Left ventricle myocardium inferior (tissue), 1 donor: ENCODE data around the gene OPCML. TPM values are rescaled to one million over a fixed set of nuclear protein-coding genes. Genes with fewer than 3 reads are reported as not detected.

ENCODE experiments used
- DNase-seq: peaks from one replicate; pipeline ENCODE4 v3.0.0-alpha.2; 2020
- H3K27ac ChIP-seq: fragments of 200-600 bp; replicated peaks from 2 replicates; pipeline ENCODE4 v1.8.0; 2021
- H3K27me3 ChIP-seq: fragments of 200-600 bp; 2 replicates; pipeline ENCODE4 v1.8.0; 2021; ENCODE audit warnings: low read depth
- H3K36me3 ChIP-seq: fragments of 200-600 bp; 2 replicates; pipeline ENCODE4 v1.8.0; 2021
- H3K4me1 ChIP-seq: fragments of 200-600 bp; 2 replicates; pipeline ENCODE4 v1.8.0; 2021
- H3K4me3 ChIP-seq: fragments of 200-600 bp; 2 replicates; pipeline ENCODE4 v1.8.0; 2021; ENCODE audit warnings: mild to moderate bottlenecking, moderate library complexity
- H3K9me3 ChIP-seq: fragments of 200-600 bp; replicated peaks from 2 replicates; pipeline ENCODE4 v1.8.0; 2021
- intact Hi-C: fragments of 100-400 bp; cut with micrococcal nuclease; formaldehyde crosslinking; loops from one replicate; pipeline ENCODE4 v1.11.0; 2022
- total RNA-seq: library from RNA; stranded (reverse); fragmentation: NEBNext Ultra II Directional; extraction: Animal tissue kit (Norgen Biotek cat#: 25700); gene quantifications from one replicate; pipeline ENCODE4 v1.2.1, GENCODE V29; 2021
- TF ChIP-seq, protein P1 (sequence below): fragments of 200-600 bp; IDR thresholded peaks from 2 replicates; pipeline ENCODE4 v1.8.0; 2021; ENCODE audit warnings: antibody characterized with exemption, mild to moderate bottlenecking, borderline replicate concordance
- donor health status: DM: no; HTN: yes; CAD: no; lungs with severe emphysema.

Gene OPCML
- total RNA-seq, 1 donor from 2014 or later, result 0.63 TPM

DNA sequence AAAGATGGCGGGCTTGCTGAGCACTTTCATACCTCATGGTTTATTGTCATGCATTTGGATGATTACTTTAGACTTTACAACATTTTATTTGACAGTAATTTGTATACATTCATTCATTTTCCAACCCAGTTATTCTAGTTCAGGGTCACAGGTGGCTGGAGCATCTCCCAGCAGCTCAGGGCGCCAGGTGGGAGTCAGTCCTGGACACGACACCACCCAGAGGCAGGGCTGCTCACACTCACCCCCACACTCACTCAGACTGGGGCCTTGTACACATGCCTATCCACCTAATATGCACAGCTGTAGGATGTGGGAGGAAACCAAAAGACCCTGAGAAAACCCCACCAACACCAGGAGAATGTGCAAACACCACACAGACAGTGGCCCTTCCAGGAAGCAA is 123.9 kb downstream of the OPCML start:
- Histone ChIP-seq H3K9me3 (no peaks in the 10 kb centered on the region), H3K27ac (no peak overlapping the region), H3K4me3 (no peak overlapping the region), H3K4me1 (no peaks in the 10 kb centered on the region), H3K27me3 (peaks cover 22% of the 10 kb centered on the region), H3K36me3 (no peaks in the 10 kb centered on the region)
- no peak for DNase-seq
- TF ChIP-seq, protein P1, sequence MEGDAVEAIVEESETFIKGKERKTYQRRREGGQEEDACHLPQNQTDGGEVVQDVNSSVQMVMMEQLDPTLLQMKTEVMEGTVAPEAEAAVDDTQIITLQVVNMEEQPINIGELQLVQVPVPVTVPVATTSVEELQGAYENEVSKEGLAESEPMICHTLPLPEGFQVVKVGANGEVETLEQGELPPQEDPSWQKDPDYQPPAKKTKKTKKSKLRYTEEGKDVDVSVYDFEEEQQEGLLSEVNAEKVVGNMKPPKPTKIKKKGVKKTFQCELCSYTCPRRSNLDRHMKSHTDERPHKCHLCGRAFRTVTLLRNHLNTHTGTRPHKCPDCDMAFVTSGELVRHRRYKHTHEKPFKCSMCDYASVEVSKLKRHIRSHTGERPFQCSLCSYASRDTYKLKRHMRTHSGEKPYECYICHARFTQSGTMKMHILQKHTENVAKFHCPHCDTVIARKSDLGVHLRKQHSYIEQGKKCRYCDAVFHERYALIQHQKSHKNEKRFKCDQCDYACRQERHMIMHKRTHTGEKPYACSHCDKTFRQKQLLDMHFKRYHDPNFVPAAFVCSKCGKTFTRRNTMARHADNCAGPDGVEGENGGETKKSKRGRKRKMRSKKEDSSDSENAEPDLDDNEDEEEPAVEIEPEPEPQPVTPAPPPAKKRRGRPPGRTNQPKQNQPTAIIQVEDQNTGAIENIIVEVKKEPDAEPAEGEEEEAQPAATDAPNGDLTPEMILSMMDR, result no peak
- intact Hi-C loops, result no loop called here

DNA sequence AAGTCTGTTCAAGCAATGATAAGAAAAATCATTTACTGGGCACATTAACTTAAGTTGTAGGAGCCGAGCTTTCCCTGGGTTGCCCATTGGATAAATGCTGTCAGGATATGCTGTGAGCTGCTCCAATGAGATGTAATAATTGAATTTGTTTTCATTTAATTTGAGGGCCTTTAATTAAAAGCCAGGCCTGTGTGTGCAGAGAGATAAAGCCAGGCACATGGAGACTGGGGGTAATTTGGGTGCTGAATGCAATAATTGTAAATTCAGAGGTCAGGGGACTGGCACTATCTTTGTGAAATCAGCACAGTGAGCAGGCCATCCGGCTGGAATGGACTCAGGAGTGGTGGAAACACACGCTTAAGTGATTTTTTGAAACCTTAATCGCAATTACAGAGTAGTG is 125.8 kb downstream of the OPCML start:
- TF ChIP-seq, protein P1, result no peak
- H3K4me3 ChIP-seq, result no peak overlapping the region
- H3K27me3 ChIP-seq, result peaks cover 22% of the 10 kb centered on the region
- no peaks in the 10 kb centered on the region for H3K4me1 ChIP-seq
- no peaks in the 10 kb centered on the region for H3K9me3 ChIP-seq
- no peaks in the 10 kb centered on the region for H3K36me3 ChIP-seq
- H3K27ac ChIP-seq, result no peak overlapping the region
- no peak for DNase-seq
- intact Hi-C loops, result no loop called here

DNA sequence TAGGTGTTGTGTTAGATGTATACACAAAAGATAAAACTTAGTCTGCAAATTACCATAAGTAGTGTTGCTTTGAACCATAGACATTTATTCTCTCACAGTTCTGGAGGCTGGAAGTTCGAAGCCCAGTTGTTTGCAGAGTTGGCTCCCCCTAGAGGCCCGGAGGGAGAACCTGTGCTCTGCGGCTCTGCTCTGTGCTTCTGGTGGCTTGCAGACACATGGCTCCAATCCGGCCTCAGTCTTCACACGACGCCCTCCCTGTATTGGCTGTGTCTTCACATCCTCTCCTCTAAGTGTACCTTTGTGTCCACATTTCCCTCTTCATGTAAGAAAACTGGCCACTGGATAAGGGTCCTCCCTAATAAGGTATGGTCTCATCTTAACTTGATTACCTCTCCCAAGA is 128.4 kb downstream of the OPCML start:
- no peaks in the 10 kb centered on the region for H3K9me3 ChIP-seq
- DNase-seq, result no peak
- no peak overlapping the region for H3K4me3 ChIP-seq
- no peaks in the 10 kb centered on the region for H3K36me3 ChIP-seq
- intact Hi-C loops, result no loop called here
- no peak overlapping the region for H3K27ac ChIP-seq
- peaks cover 14% of the 10 kb centered on the region for H3K27me3 ChIP-seq
- peaks cover 12% of the 10 kb centered on the region for H3K4me1 ChIP-seq
- TF ChIP-seq, protein P1, result peak; percentile 34

DNA sequence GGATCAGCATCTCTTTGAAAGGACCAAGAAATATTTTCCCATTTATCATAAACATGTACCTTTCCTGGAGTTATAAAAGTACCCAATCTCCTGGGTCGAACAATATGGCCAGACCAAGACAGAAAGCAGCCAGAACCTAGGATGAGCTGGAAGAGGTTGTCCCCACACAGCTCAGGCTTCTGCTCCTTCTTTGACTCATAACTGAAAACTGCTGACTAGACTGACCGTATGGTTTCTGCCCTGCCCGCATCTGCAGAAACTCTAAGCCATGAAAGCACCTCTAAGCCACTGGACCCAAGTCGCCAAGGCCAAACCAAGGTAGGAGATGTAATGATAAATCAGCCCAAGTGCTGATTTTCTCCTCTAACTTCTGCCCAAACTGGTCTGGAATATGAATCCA is 129.8 kb downstream of the OPCML start:
- no peaks in the 10 kb centered on the region for H3K9me3 ChIP-seq
- H3K27ac ChIP-seq, result no peak overlapping the region
- no peak for DNase-seq
- intact Hi-C loops, result no loop called here
- no peak overlapping the region for H3K4me3 ChIP-seq
- TF ChIP-seq, protein P1, result no peak
- H3K27me3 ChIP-seq, result peaks cover 4% of the 10 kb centered on the region
- H3K4me1 ChIP-seq, result peaks cover 12% of the 10 kb centered on the region
- no peaks in the 10 kb centered on the region for H3K36me3 ChIP-seq

DNA sequence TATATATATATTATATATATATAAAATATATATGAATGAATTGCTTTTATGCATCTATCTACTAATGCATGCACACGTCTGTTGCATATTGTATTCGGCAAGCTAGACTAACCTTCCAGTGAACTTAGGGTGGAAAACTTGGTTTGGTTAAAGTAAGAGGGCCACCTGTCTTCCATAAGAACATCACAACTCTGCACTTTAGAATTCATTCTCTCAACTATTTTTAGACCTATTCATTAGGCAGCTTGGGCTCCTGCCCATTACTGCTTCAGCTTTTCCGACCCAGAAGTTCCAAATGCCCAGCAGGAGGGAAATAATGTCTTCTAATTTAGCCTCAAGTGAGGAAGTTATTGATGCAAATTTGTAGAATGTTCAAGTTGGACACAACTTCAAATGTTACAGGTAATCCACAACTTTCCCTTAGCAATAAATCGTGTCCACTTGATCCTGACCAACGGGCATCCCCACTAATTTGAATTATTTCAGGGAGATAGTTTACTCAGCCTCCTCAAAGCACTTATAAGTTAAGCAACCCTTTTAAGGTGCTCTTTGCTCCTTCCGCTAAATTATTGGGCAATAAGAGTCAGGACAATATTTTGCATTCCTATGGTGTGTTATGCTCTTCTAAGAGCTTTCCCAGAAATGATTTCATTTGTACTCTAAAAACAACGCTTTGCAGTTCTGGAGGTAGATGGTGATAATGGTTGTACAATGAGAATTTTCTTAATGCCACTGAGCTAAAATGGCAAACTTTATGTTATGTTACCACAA is 132.3 kb downstream of the OPCML start:
- H3K4me3 ChIP-seq, result no peak overlapping the region
- H3K4me1 ChIP-seq, result peaks cover 12% of the 10 kb centered on the region
- H3K27ac ChIP-seq, result no peak overlapping the region
- H3K36me3 ChIP-seq, result no peaks in the 10 kb centered on the region
- no peaks in the 10 kb centered on the region for H3K9me3 ChIP-seq
- peaks cover 4% of the 10 kb centered on the region for H3K27me3 ChIP-seq
- intact Hi-C loops, result no loop called here
- TF ChIP-seq, protein P1, result no peak
- DNase-seq, result no peak
